ENCODE results near the gene PDE4B. TPM values are rescaled to one million over a fixed set of nuclear protein-coding genes. Genes with fewer than 3 reads are reported as not detected.

PDE4B gene
- total and polyA plus RNA-seq, 10 of the 15 experiments (the other 5 are each of a cell fraction or from before 2014, with no cell fraction given) = 3.0 to 13.2 (median 5.7) TPM

GRCh38 chr1:66245691-66246090 is 453.0 kb downstream of the PDE4B start (continued):
- TF ChIP-seq PBX3 (IDR thresholded peaks at IDR 0.05; ENCODE audit: insufficient replicate concordance, low read depth, low read length) (no peak), RBBP5 (conservative IDR thresholded peaks at IDR 0.05) (no peak), ESRRA (IDR thresholded peaks at IDR 0.05; ENCODE audit: low read length) (no peak), MEF2A (IDR thresholded peaks at IDR 0.05; ENCODE audit: insufficient read depth, low read depth, low read length) (no peak), CBX5 (IDR thresholded peaks at IDR 0.05; ENCODE audit: low read depth) (no peak)

DNA sequence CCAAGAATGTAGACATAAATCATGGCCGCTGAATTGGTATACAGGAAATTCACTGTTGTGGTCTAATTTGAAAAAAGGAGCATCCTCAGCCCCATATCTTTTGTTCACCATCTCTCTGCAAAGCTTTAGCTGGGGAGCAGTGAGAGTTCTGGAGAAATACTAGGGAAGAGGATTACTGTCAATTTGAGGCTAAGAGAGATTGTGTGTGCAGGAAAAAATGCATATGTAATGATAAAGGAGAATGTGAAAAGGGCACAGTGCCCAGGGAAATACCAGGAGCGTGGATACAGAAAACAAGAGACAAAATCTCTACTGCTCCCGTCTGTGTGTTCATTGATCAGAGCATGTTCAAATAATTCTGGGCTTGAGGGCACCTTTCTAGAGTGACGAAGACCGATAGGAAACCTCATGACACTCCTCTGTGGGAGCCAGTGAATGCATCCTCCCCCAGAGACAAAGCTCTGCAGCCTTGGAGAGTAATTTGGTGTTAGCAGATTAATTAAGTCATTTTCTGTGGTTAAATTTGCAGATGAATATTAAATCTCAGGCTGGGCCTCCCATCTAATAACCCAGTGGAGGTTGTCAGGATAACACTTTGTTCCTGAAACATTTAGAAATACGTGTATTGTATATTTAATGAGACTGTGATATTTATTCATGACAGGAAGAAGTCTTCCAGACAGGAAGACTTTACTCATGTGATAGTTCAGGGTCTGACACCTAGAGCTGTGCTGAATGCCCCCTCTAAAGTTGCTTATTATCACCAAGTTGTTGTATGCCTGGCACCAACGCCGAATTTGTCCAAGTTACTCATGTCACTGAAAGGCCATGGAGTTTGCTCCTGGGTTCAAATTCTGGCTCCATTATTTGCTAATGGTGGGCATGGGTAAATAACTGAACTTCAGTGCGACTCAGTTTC is 453.9 kb downstream of the PDE4B start:
- Histone ChIP-seq H3K4me3 (peak overlapping the region; percentile 27; the same call in 1 of the 2 replicates), H3K36me3 (ENCODE audit: control insufficient read depth in 2 of 2, insufficient read depth in 2 of 2, low read length in 1 of 2) (no peaks in the 10 kb centered on the region), H3K79me2 (ENCODE audit: control insufficient read depth, insufficient read depth, low read length) (no peaks in the 10 kb centered on the region), H3K27ac (ENCODE audit: control insufficient read depth, insufficient read depth) (no peak overlapping the region), H4K20me1 (ENCODE audit: control insufficient read depth, insufficient read depth) (no peaks in the 10 kb centered on the region), H3K9ac (ENCODE audit: control insufficient read depth, insufficient read depth, low read length) (no peak overlapping the region), H3K27me3 (replicated peaks in 1 of 2; ENCODE audit: control insufficient read depth in 2 of 2, insufficient read depth in 2 of 2, low read length in 1 of 2) (0 out of 4 replicates have a peak, but pooled peaks cover 0 to 1% of the 10 kb centered on the region in 2 experiments), H2AFZ (ENCODE audit: control insufficient read depth, low read depth, low read length) (peak overlapping the region; percentile 87; the same call in 1 of the 2 replicates), H3K9me3 (replicated peaks; ENCODE audit: control insufficient read depth, insufficient read depth, low read length) (no peaks in the 10 kb centered on the region), H3K4me1 (ENCODE audit: control insufficient read depth, insufficient read depth, low read length) (peaks cover 8% of the 10 kb centered on the region), H3K4me2 (ENCODE audit: control insufficient read depth, insufficient read depth) (peak overlapping the region; percentile 88)
- intact Hi-C loops (cut with micrococcal nuclease; ENCODE audit: unreplicated experiment) = loop anchor here (10.0 kb wide), 1 partner anchor 432 kb away; no protein-coding TSS in a partner anchor
- SMC1A ChIA-PET (ENCODE audit: uncharacterized antibody, unreplicated experiment) = interaction anchor here (0.8 to 22.0 kb wide), 13 partner anchors 11 to 260 kb away, joined by 3 to 663 read pairs (median 4); no protein-coding TSS in a partner anchor
- in situ Hi-C loops (cut with MboI) = loop anchor here (10.0 to 25.0 kb wide), 3 partner anchors 534 to 1012 kb away; partner anchors contain the start of genes LEPR and LEPROT
- no TSS peak for BruUV-seq (replicated peaks)
- ATAC-seq (no peak), DNase-seq (ENCODE audit: low read depth, low spot score) (no peak), FAIRE-seq (no peak)
- RAD21 ChIA-PET (ENCODE audit: unreplicated experiment) = interaction anchor here (0.7 to 19.6 kb wide), 15 partner anchors 10 to 287 kb away, joined by 3 to 519 read pairs (median 3); no protein-coding TSS in a partner anchor
- POLR2A ChIA-PET = no interaction called here
- CTCF ChIA-PET = interaction anchor here (0.8 to 18.8 kb wide), 18 partner anchors 9 to 289 kb away, joined by 3 to 595 read pairs (median 4); no protein-coding TSS in a partner anchor
- 77% methylated on average over 9 of the region's 9 CpGs for WGBS (ENCODE audit: insufficient coverage, insufficient replicate concordance, low lambda C conversion rate, missing lambda C conversion rate)
- TF ChIP-seq POLR2AphosphoS2 (IDR thresholded peaks at IDR 0.05; ENCODE audit: low read depth, low read length) (no peak), HCFC1 (IDR thresholded peaks at IDR 0.05; ENCODE audit: low read length) (no peak), SIN3A (IDR thresholded peaks at IDR 0.05; ENCODE audit: low read depth, low read length) (no peak), PRDM15 (CRISPR knock-in tag; IDR thresholded peaks at IDR 0.05) (no peak), BCL3 (IDR thresholded peaks at IDR 0.05; ENCODE audit: borderline replicate concordance, insufficient read depth, low read depth, low read length, poor library complexity, severe bottlenecking) (no peak)

Data from GM12878 (cell line).